Endothelial cell of umbilical vein (primary cell): ENCODE data around the gene GRB14. TPM values are rescaled to one million over a fixed set of nuclear protein-coding genes. Genes with fewer than 3 reads are reported as not detected.
A peak's percentile ranks its signal among the peaks of the same experiment; 100 is the strongest.

Experiments used
- BruUV-seq: library from RNA; stranded (reverse); fragments of 400-500 nt; replicated peaks from 2 replicates; lab custom pipeline; 2021; lab: Mats Ljungman, UMichigan
- CTCF ChIA-PET: fragments of 300-600, 350-600 bp; sonication (Branson Sonifier 250); formaldehyde crosslinking; loops from one replicate; lab custom pipeline; 2021; ENCODE audit warnings: antibody characterized with exemption, inconsistent platforms; lab: Charles Lee
- POLR2A ChIA-PET: fragments of 300-600, 350-600 bp; sonication (Branson Sonifier 250); formaldehyde crosslinking; loops from one replicate; lab custom pipeline; 2021; ENCODE audit warnings: antibody characterized with exemption, inconsistent platforms; lab: Charles Lee
- DNase-seq: peaks from one replicate; pipeline ENCODE4 v3.0.0-alpha.2; 2011; ENCODE audit warnings: low read depth, low spot score
- FAIRE-seq: peaks from 2 replicates; lab custom pipeline; 2011; peaks lifted over from hg19 to GRCh38; lab: Jason Lieb, UNC
- H2AFZ ChIP-seq: 2 replicates; pipeline ENCODE4 v1.6.0; 2012; ENCODE audit warnings: low read depth, low read length, control low read depth, inconsistent platforms
- H3K27ac ChIP-seq: 2 replicates; pipeline ENCODE4 v1.5.1; 2011; ENCODE audit warnings: low read depth, mild to moderate bottlenecking, control low read depth, low read length, moderate library complexity; ENCODE audit not compliant: insufficient read depth
- H3K27me3 ChIP-seq, 2 experiments: 2 replicates each; pipeline versions ENCODE4 v1.6.0 to v1.6.1; 2011; ENCODE audit warnings: low read length in 2 of 2, mixed read lengths in 1 of 2; ENCODE audit not compliant: control insufficient read depth in 2 of 2, insufficient read depth in 2 of 2
- H3K36me3 ChIP-seq, 2 experiments: 2 replicates in 1 of 2; 3 replicates in 1 of 2; pipeline ENCODE4 v1.5.1; 2011; ENCODE audit warnings: low read length in 2 of 2, mild to moderate bottlenecking in 1 of 2, moderate library complexity in 1 of 2; ENCODE audit not compliant: control insufficient read depth in 2 of 2, insufficient read depth in 2 of 2; ENCODE audit errors: extremely low read depth in 1 of 2
- H3K4me1 ChIP-seq: 3 replicates; pipeline ENCODE4 v1.5.1; 2011; ENCODE audit warnings: mild to moderate bottlenecking, low read length; ENCODE audit not compliant: control insufficient read depth, insufficient read depth; ENCODE audit errors: extremely low read depth
- H3K4me2 ChIP-seq: 2 replicates; pipeline ENCODE4 v1.6.1; 2011; ENCODE audit warnings: low read length, control low read depth, mixed read lengths; ENCODE audit not compliant: insufficient read depth
- H3K4me3 ChIP-seq, 3 experiments: fragments of 200-600 bp in 1 of 3; sonication (generic), shearing (Covaris generic) in 1 of 3; replicated peaks in 1 of 3; 2 replicates each; pipeline ENCODE4 v1.5.1; 2011 to 2016; ENCODE audit warnings: control low read depth in 3 of 3, low read length in 3 of 3, mild to moderate bottlenecking in 2 of 3, inconsistent platforms in 1 of 3, low read depth in 1 of 3, moderate library complexity in 1 of 3; ENCODE audit not compliant: insufficient read depth in 1 of 3
- H3K79me2 ChIP-seq: 2 replicates; pipeline ENCODE4 v1.6.0; 2012; ENCODE audit warnings: low read length, inconsistent platforms; ENCODE audit not compliant: control insufficient read depth, insufficient read depth
- H3K9ac ChIP-seq: replicated peaks from 2 replicates; pipeline ENCODE3; 2011; ENCODE audit warnings: low read length, control low read depth; ENCODE audit not compliant: insufficient read depth; ENCODE audit errors: extremely low read depth
- H3K9me1 ChIP-seq: replicated peaks from 3 replicates; pipeline ENCODE4 v1.6.0; 2011; ENCODE audit warnings: mild to moderate bottlenecking, low read length; ENCODE audit not compliant: control insufficient read depth, insufficient read depth; ENCODE audit errors: extremely low read depth
- H3K9me3 ChIP-seq: replicated peaks from 2 replicates; pipeline ENCODE4 v1.5.1; 2012; ENCODE audit warnings: low read length, inconsistent platforms; ENCODE audit not compliant: control insufficient read depth, insufficient read depth
- H4K20me1 ChIP-seq: replicated peaks from 2 replicates; pipeline ENCODE3; 2011; ENCODE audit warnings: mild to moderate bottlenecking, low read length; ENCODE audit not compliant: control insufficient read depth, insufficient read depth; ENCODE audit errors: extremely low read depth
- EZH2 ChIP-seq: IDR thresholded peaks from 2 replicates; pipeline ENCODE4 v1.6.1; 2012; ENCODE audit warnings: borderline replicate concordance, low read depth, mild to moderate bottlenecking, moderate library complexity, low read length, inconsistent platforms; ENCODE audit not compliant: severe bottlenecking
- FOS ChIP-seq: IDR thresholded peaks from 2 replicates; pipeline ENCODE4 v1.6.1; 2011; ENCODE audit warnings: mild to moderate bottlenecking, low read length, moderate library complexity, borderline replicate concordance; ENCODE audit not compliant: insufficient read depth
- GATA2 ChIP-seq: IDR thresholded peaks from 2 replicates; pipeline ENCODE4 v1.7.0; 2011; ENCODE audit warnings: low read depth, mild to moderate bottlenecking, moderate library complexity, mixed read lengths, low read length; ENCODE audit not compliant: insufficient read length, insufficient read depth
- JUN ChIP-seq: IDR thresholded peaks from 2 replicates; pipeline ENCODE4 v1.6.1; 2011; ENCODE audit warnings: borderline replicate concordance, low read depth; ENCODE audit not compliant: insufficient read length, insufficient read depth
- MAX ChIP-seq: IDR thresholded peaks from 2 replicates; pipeline ENCODE4 v1.6.1; 2011; ENCODE audit not compliant: insufficient read depth, insufficient read length
- MYC ChIP-seq: IDR thresholded peaks from one replicate; pipeline ENCODE4 v1.6.1; 2011; ENCODE audit warnings: mild to moderate bottlenecking, low read depth, low read length
- POLR2A ChIP-seq: IDR thresholded peaks from 2 replicates; pipeline ENCODE4 v1.6.1; 2012; ENCODE audit warnings: low read depth, mild to moderate bottlenecking, control low read depth, low read length
- POLR2AphosphoS5 ChIP-seq: IDR thresholded peaks from 2 replicates; pipeline ENCODE4 v1.6.1; 2012; ENCODE audit warnings: low read depth, mild to moderate bottlenecking, control low read depth, low read length, moderate library complexity; ENCODE audit not compliant: insufficient read depth
- dilution Hi-C: fragments of 300-500 bp; cut with MboI; formaldehyde crosslinking; loops from one replicate; pipeline ENCODE4 v1.15.0; 2019; ENCODE audit warnings: low sequenced_read_pairs; ENCODE audit not compliant: extremely low pct_ligation_motif_present
- intact Hi-C: fragments of 100-400 bp; cut with micrococcal nuclease; formaldehyde crosslinking; loops from one replicate; pipeline ENCODE4 v1.10.0; 2022
- polyA plus RNA-seq, 4 experiments: library from polyadenylated mRNA; depleted of rRNA in 3 of 4; stranded (reverse) in 3 of 4; unstranded in 1 of 4; fragments of >200 nt; gene quantifications; 2 replicates each; pipeline versions ENCODE4 v1.2.1 to v1.2.3, GENCODE V29; 2011 to 2012; ENCODE audit warnings: missing spikeins in 1 of 4
- total RNA-seq: library from RNA; stranded (reverse); gene quantifications from 2 replicates; pipeline ENCODE4 v1.2.3, GENCODE V29; 2021
- TF ChIP-seq, protein P1 (sequence below), 2 donors: IDR thresholded peaks; 1 replicate in 1 of 2; 2 replicates in 1 of 2; pipeline ENCODE4 v1.5.1; 2011; ENCODE audit warnings: low read length in 2 of 2, mild to moderate bottlenecking in 2 of 2, moderate library complexity in 2 of 2, control low read depth in 1 of 2, inconsistent platforms in 1 of 2, low read depth in 1 of 2; ENCODE audit not compliant: insufficient read depth in 1 of 2; ENCODE audit errors: extremely low read depth in 1 of 2

GRB14 gene
- total and polyA plus RNA-seq, 2 donors (not counting 3 experiments of a cell fraction or from before 2014, with no cell fraction given), result 3.0 to 10.3 TPM

DNA sequence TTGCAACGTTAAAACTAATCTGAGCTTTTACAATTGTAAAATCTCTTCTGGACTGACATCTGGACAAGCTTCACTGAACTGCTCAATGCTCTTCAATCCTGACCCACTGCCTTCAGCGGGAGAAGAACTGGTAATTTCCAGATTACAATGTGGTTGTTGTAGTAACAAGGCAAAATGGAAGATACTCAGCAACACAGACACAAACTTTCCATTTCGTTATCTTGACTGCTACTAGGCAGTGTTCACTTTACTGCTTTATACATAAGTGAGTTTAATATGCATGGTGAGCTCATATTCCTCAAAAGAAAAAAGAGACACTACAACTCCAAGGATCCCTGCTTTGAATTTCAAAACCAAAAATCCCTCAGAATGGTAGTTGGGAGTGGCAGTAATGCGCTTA lies 51.9 kb downstream of the GRB14 start:
- Histone ChIP-seq H3K9me1 (no peaks in the 10 kb centered on the region), H3K4me3 (no peak overlapping the region), H3K79me2 (no peaks in the 10 kb centered on the region), H3K27ac (no peak overlapping the region), H3K9ac (no peak overlapping the region), H3K4me1 (no peaks in the 10 kb centered on the region), H4K20me1 (no peaks in the 10 kb centered on the region), H3K27me3 (no peaks in the 10 kb centered on the region), H3K36me3 (no peaks in the 10 kb centered on the region), H3K9me3 (no peaks in the 10 kb centered on the region), H3K4me2 (no peak overlapping the region), H2AFZ (no peak overlapping the region)
- dilution Hi-C loops, result no loop called here
- TF ChIP-seq MYC (no peak), MAX (no peak), GATA2 (no peak), POLR2A (no peak), JUN (no peak), EZH2 (no peak), FOS (no peak), POLR2AphosphoS5 (no peak)
- TF ChIP-seq, protein P1, sequence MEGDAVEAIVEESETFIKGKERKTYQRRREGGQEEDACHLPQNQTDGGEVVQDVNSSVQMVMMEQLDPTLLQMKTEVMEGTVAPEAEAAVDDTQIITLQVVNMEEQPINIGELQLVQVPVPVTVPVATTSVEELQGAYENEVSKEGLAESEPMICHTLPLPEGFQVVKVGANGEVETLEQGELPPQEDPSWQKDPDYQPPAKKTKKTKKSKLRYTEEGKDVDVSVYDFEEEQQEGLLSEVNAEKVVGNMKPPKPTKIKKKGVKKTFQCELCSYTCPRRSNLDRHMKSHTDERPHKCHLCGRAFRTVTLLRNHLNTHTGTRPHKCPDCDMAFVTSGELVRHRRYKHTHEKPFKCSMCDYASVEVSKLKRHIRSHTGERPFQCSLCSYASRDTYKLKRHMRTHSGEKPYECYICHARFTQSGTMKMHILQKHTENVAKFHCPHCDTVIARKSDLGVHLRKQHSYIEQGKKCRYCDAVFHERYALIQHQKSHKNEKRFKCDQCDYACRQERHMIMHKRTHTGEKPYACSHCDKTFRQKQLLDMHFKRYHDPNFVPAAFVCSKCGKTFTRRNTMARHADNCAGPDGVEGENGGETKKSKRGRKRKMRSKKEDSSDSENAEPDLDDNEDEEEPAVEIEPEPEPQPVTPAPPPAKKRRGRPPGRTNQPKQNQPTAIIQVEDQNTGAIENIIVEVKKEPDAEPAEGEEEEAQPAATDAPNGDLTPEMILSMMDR (IDR thresholded peaks at IDR 0.05; ENCODE audit: extremely low read depth in 1 of 2, insufficient read depth in 1 of 2, low read depth in 1 of 2, low read length in 2 of 2), result no peak
- BruUV-seq, result no TSS peak
- ChIA-PET CTCF (interaction anchor here (8.3 kb wide), 1 partner anchor 8 kb away, joined by 83 read pairs; no protein-coding TSS in a partner anchor), POLR2A (no interaction called here)
- DNase-seq (no peak), FAIRE-seq (peak; percentile 21)
- intact Hi-C loops, result no loop called here
